ENCODE data around the gene KANSL1.
"Not testable (repeated sequence)": the region's sequence is repeated elsewhere in the genome, so short reads cannot be mapped to it uniquely, and the experiment has no call there.

The KANSL1 gene

GRCh38 chr17:46191322-46192188 is 1.7 kb downstream of the KANSL1 start:
- Histone ChIP-seq H3F3A (ENCODE audit: insufficient read depth, low read length) (peaks cover 25% of the 10 kb centered on the region), H3K36me3 (replicated peaks; ENCODE audit: insufficient read depth, low read length) (no peaks in the 10 kb centered on the region), H3K27me3 (replicated peaks; ENCODE audit: insufficient read depth, low read length) (no peaks in the 10 kb centered on the region), H3K4me1 (ENCODE audit: low read length) (peaks cover 27% of the 10 kb centered on the region), H4K20me1 (ENCODE audit: insufficient read depth, low read length) (peaks cover 34% of the 10 kb centered on the region), H3K79me2 (ENCODE audit: low read length) (peaks cover 75% of the 10 kb centered on the region), H3K4me3 (ENCODE audit: low read length) (peak overlapping the region; percentile 75), H3K9me3 (replicated peaks; ENCODE audit: insufficient read depth, low read length) (no peaks in the 10 kb centered on the region), H2AFZ (ENCODE audit: low read length) (no peak overlapping the region), H3K9ac (ENCODE audit: low read length) (peak overlapping the region; percentile 73; the same call in 1 of the 2 replicates), H3K9me2 (replicated peaks; ENCODE audit: insufficient read depth, low read length) (no peaks in the 10 kb centered on the region), H3K4me2 (ENCODE audit: low read depth, low read length) (peak overlapping the region; percentile 66), H3K27ac (ENCODE audit: low read length) (peak overlapping the region; percentile 65; the same call in 1 of the 2 replicates)
- peak; percentile 21 for DNase-seq
- TF ChIP-seq EZH2phosphoT487 (IDR thresholded peaks at IDR 0.05; ENCODE audit: low read length) = no peak

GRCh38 chr17:46190763-46191162 is 2.5 kb downstream of the KANSL1 start:
- Histone ChIP-seq H3K36me3 (replicated peaks; ENCODE audit: insufficient read depth, low read length) (no peaks in the 10 kb centered on the region), H3F3A (ENCODE audit: insufficient read depth, low read length) (peaks cover 25% of the 10 kb centered on the region), H2AFZ (ENCODE audit: low read length) (no peak overlapping the region), H3K9me2 (replicated peaks; ENCODE audit: insufficient read depth, low read length) (no peaks in the 10 kb centered on the region), H4K20me1 (ENCODE audit: insufficient read depth, low read length) (peaks cover 34% of the 10 kb centered on the region), H3K4me2 (ENCODE audit: low read depth, low read length) (peak overlapping the region; percentile 66), H3K9ac (ENCODE audit: low read length) (peak overlapping the region; percentile 73; the same call in 1 of the 2 replicates), H3K9me3 (replicated peaks; ENCODE audit: insufficient read depth, low read length) (no peaks in the 10 kb centered on the region), H3K4me3 (ENCODE audit: low read length) (peak overlapping the region; percentile 75), H3K4me1 (ENCODE audit: low read length) (peaks cover 27% of the 10 kb centered on the region), H3K79me2 (ENCODE audit: low read length) (peaks cover 75% of the 10 kb centered on the region), H3K27ac (ENCODE audit: low read length) (no peak overlapping the region), H3K27me3 (replicated peaks; ENCODE audit: insufficient read depth, low read length) (no peaks in the 10 kb centered on the region)
- DNase-seq = no peak
- no peak for TF ChIP-seq CTCF (IDR thresholded peaks at IDR 0.05; ENCODE audit: low read length)
- no peak for TF ChIP-seq EZH2phosphoT487 (IDR thresholded peaks at IDR 0.05; ENCODE audit: low read length)
- no peak for TF ChIP-seq EZH2 (optimal IDR thresholded peaks at IDR 0.05; ENCODE audit: low read depth, low read length)

DNA sequence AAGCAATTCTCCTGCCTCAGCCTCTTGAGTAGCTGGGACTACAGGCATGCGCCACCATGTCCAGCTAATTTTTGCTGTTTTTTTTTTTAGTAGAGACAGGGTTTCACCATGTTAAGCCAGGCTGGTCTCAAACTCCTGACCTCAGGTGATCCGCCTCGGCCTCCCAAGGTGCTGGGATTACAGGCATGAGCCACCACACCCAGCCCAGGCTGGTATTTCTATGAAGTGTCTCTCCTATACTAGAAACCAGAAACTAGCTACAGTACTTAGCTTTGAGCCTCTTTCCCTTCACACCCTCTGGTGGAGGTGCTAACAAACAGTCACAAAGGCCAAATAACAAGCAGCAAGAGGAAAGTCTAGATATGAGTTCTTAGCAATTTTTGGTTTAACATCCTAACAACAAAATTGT is 6.4 kb downstream of the KANSL1 start:
- H3K4me2 ChIP-seq (ENCODE audit: low read depth, low read length); H3K36me3 ChIP-seq (replicated peaks; ENCODE audit: insufficient read depth, low read length); H3K9ac ChIP-seq (ENCODE audit: low read length); H3K27ac ChIP-seq (ENCODE audit: low read length); H3F3A ChIP-seq (ENCODE audit: insufficient read depth, low read length); H3K27me3 ChIP-seq (replicated peaks; ENCODE audit: insufficient read depth, low read length); H3K9me2 ChIP-seq (replicated peaks; ENCODE audit: insufficient read depth, low read length); H3K4me3 ChIP-seq (ENCODE audit: low read length); H3K9me3 ChIP-seq (replicated peaks; ENCODE audit: insufficient read depth, low read length); H2AFZ ChIP-seq (ENCODE audit: low read length): not testable (repeated sequence)
- Histone ChIP-seq H4K20me1 (ENCODE audit: insufficient read depth, low read length) (peaks cover 61% of the 10 kb centered on the region), H3K79me2 (ENCODE audit: low read length) (peaks cover 100% of the 10 kb centered on the region), H3K4me1 (ENCODE audit: low read length) (peaks cover 16% of the 10 kb centered on the region)
- peak; percentile 42 for DNase-seq
- peak; percentile 30 for TF ChIP-seq CTCF (IDR thresholded peaks at IDR 0.05; ENCODE audit: low read length)

DNA sequence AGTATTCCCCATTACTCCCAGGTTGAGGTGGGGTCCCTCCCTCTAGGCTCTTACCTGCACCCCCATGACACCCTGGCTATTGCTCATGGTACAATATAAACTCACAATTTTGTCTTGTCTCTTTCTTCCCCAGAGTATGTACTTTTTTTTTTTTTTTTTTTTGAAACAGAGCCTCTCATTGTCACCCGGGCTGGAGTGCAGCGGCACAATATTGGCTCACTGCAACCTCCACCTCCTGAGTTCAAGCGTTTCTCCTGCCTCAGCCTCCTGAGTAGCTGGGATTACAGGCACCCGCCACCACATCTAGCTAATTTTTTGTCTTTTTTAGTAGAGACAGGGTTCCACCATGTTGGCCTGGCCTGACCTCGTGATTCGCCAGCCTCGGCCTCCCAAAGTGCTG is 8.5 kb downstream of the KANSL1 start:
- Histone ChIP-seq H3K9me2 (replicated peaks; ENCODE audit: insufficient read depth, low read length) (no peaks in the 10 kb centered on the region), H3F3A (ENCODE audit: insufficient read depth, low read length) (no peaks in the 10 kb centered on the region), H3K27me3 (replicated peaks; ENCODE audit: insufficient read depth, low read length) (no peaks in the 10 kb centered on the region), H3K36me3 (replicated peaks; ENCODE audit: insufficient read depth, low read length) (no peaks in the 10 kb centered on the region), H3K9ac (ENCODE audit: low read length) (no peak overlapping the region), H2AFZ (ENCODE audit: low read length) (no peak overlapping the region), H3K4me1 (ENCODE audit: low read length) (peaks cover 4% of the 10 kb centered on the region), H3K4me3 (ENCODE audit: low read length) (no peak overlapping the region), H3K9me3 (replicated peaks; ENCODE audit: insufficient read depth, low read length) (no peaks in the 10 kb centered on the region), H4K20me1 (ENCODE audit: insufficient read depth, low read length) (peaks cover 47% of the 10 kb centered on the region), H3K27ac (ENCODE audit: low read length) (no peak overlapping the region), H3K79me2 (ENCODE audit: low read length) (peaks cover 99% of the 10 kb centered on the region), H3K4me2 (ENCODE audit: low read depth, low read length) (no peak overlapping the region)
- no peak for DNase-seq
- TF ChIP-seq EZH2 (optimal IDR thresholded peaks at IDR 0.05; ENCODE audit: low read depth, low read length) (no peak), CTCF (IDR thresholded peaks at IDR 0.05; ENCODE audit: low read length) (no peak), EZH2phosphoT487 (IDR thresholded peaks at IDR 0.05; ENCODE audit: low read length) (no peak)

DNA sequence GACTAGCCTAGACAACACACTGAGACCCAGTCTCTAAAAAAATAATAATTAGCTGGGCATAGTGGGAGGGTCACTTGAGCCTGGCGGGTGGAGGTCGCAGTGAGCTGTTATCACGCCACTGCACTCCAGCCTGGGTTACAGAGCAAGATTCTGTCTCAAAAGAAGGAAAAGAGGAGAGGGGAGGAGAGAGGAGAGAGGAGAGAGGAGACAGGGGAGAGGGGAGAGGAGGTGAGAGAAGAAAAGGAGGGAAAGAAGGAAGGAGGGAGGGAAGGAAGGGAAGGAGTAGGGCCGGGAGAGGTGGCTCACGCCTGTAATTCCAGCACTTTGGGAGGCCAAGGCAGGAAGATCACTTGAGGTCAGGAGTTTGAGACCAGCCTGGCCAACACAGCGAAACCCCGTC is 9.8 kb downstream of the KANSL1 start:
- not testable (repeated sequence) for DNase-seq; H3K4me1 ChIP-seq (ENCODE audit: low read length); H3K27ac ChIP-seq (ENCODE audit: low read length); H3K9me3 ChIP-seq (replicated peaks; ENCODE audit: insufficient read depth, low read length); H3K27me3 ChIP-seq (replicated peaks; ENCODE audit: insufficient read depth, low read length); H3K4me3 ChIP-seq (ENCODE audit: low read length); H3K9ac ChIP-seq (ENCODE audit: low read length); H3K4me2 ChIP-seq (ENCODE audit: low read depth, low read length); H2AFZ ChIP-seq (ENCODE audit: low read length); H3K36me3 ChIP-seq (replicated peaks; ENCODE audit: insufficient read depth, low read length); H3F3A ChIP-seq (ENCODE audit: insufficient read depth, low read length); H3K9me2 ChIP-seq (replicated peaks; ENCODE audit: insufficient read depth, low read length)
- Histone ChIP-seq H3K79me2 (ENCODE audit: low read length) (peaks cover 99% of the 10 kb centered on the region), H4K20me1 (ENCODE audit: insufficient read depth, low read length) (peaks cover 55% of the 10 kb centered on the region)
